NCI-H128 (cell line): Measurements from ENCODE around the gene C6orf52.
"Not testable (repeated sequence)": the region's sequence is repeated elsewhere in the genome, so short reads cannot be mapped to it uniquely, and the experiment has no call there.

ENCODE experiments used
- DNase-seq: peaks from one replicate; lab custom pipeline; 2025; ENCODE audit not compliant: unreplicated experiment; lab: John Stamatoyannopoulos, UW

The C6orf52 gene

DNA sequence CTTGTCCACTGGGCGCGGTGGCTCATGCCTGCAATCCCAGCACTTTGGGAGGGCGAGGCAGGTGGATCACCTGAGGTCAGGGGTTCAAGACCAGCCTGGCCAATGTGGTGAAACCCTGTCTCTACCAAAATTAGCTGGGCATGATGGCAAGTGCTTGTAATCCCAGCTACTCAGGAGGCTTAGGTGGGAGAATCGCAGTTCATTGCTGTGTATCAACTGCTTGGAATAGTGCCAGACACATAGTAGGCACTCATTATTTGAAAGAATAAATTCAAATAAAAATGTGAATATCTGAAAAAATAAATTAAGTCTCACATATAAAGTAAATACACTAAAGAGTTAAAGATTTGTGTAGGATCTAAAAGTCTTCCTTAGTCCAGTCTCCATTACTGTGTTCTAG is 2.2 kb upstream of the C6orf52 start:
- no peak for DNase-seq

DNA sequence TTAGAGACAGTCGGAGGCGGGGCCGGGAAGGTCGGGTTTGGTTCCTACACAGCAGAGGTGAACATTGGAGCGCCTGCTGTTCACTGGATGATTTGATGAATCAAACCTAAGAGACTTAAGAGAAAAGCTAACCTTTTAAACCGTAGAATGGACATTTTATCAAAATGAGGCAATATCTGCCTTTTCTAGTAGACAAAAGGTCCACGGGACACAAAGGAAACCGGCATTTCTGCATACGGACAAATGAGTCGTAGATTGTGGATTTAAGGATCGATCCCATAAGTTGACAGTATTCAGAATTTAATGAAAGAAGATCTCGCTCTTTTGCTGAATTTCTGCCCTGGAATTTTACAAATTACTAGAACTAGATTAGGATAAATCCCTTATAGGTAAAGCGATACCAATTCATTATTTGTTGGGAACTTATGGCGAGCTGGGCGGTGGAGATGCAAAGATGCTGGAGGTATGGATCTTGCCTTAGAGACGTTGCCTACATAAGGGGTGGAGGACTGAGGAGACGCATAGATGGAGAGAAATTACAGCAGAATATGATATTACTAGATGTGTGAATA is 756 bp upstream of the C6orf52 start:
- no peak for DNase-seq

DNA sequence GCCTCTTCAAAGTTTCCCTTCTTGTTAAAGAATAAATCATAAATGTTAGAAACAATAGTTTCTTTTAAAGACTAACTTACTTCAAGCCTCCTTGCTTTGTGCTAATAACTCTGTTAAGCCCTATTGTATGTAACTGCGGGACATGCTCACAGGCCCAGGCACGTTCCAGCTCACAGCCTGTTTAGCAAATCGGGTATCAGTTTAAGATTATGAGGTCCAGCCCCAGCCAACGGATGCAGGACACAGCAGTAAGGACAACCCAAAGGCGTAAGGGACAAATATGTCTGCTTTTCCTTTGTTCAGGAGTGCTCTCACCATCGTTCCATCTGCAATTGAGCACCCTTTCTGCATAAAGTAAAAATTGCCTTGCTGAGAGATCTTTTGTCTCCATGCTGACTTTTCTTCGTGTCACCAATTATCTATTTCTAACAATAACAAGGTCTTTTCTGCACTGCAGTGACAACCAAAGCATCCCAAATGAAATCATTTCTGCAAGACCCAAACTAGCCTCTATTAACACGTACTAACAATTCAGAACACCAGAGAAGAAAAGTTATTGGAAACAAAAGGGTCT is 1.4 kb downstream of the C6orf52 start:
- no peak for DNase-seq

DNA sequence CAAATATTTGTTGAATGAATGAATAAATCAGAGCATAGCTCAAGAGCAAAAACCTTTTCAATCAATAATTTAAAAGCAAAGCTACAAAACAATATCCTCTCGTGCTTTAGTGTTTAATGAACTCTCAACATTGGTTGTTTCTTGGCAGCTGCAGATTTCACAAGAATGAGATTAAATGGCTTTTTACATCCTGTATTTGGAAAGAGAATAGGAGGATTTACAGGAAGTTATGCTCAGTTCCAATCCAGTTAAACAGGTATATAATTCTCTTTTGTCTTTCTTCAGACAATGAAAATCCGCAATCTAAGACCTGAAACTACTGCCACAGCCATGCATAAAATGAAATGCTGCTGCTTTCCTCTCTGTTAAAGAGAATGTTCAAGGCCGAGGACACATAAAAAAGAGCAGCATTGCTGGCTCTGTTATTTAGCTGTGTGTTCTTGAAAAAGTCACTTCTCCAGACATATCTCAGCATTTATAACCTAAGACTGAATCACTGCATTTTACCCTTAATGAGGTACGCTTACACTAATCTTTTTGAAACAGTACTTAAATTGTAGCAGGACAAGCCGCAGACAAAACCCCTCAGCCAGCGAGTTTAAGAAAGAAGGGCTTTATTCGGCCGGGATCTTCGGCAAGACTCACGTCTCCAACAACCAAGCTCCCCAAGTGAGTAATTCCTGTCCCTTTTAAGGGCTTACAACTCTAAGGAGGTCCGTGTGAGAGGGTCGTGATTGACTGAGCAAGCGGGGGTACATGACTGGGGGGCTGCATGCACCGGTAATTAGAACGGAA is 3.6 kb downstream of the C6orf52 start:
- DNase-seq, result peak; percentile 18

DNA sequence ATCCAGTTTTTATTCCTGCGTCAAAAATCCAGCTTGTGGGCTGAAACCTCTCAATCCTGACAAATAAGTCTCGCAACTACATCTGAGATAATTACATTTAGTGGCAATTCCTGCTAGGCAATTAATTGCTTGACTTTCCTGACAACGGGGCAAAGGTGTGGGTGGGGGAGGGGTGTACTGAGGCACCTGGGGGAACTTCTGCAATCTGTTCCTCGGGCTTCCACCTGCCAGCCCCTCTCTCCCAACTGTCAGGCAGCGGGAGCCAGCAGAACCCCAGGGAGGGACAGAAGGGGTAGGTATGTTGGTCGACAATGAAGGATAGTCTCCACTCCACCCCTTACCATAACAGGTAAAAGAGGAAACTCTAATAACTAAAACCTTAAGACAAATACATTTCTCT is 6.8 kb downstream of the C6orf52 start:
- no peak for DNase-seq

DNA sequence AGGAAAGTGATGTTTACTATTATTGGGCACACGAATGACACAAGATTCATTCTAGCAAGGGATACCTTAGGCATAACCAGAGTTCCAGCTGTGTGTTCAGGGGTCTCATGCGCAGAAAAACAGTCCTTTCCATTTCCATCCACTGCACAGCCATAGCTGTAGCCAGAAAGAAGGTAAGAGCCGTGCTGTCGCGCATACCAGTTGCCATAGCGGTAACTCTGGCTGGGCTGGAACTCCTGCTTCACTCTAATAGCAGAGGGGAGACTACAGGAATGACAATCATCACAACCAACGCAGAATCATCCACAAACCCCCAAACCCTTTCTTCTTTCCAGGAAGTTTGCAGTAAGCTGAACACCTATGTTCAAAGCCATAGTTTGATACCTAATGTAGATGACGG is 7.5 kb downstream of the C6orf52 start:
- no peak for DNase-seq

DNA sequence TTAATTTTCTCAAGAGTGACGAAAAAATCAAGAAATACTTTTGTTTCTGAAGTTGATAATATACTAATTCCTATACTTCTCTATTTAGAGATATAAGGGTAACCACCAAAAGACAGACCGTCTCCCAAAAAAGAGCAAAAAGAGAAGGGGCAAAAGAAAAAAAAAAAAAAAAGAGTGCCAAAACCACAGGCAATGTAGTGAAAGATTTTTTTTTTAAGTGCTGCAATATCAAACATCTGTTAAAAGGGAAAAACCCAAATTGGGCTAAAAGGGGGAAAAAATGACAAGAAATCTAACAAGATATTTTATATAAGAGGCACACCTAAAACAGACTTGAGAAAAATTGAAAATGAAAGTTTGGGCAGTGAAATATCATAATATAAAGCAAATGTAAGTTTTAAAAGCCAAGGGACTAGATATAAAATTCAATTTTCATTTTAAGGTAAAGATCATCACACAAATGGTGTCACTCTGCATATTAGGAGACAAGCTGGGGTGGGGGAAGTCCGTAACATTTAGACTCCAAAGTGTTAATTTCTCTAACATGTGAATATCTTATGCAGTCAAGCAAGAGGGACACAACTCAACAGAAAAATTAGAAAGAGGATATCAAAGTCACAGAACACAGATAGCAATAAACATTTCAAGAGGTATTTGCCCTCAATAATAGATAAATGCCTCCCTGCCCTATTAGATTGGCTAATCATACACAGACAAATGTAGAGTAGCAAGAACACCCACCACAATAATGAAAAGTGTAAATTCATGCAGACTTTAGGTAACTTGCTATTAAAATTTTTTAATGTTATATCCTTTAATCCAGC is 9.1 kb downstream of the C6orf52 start:
- DNase-seq, result no peak

DNA sequence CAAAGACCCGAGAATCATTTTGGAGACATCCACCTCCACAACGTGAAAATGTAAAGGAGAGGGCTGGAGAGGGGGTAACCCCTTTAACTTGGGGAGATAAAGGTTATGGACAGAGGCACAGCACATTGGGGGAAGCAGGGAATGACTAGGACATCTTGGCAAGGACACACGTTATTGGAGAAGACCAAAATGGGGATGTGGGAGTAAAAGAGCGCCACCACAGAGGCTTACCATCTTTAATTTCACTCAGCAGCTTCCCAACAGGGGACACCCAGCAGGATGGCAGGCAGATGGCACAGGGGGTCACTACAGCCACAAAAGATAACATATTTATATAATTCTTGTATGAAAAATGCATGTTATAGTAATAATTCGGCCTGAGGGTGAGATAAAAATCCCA is 9.8 kb downstream of the C6orf52 start:
- no peak for DNase-seq

DNA sequence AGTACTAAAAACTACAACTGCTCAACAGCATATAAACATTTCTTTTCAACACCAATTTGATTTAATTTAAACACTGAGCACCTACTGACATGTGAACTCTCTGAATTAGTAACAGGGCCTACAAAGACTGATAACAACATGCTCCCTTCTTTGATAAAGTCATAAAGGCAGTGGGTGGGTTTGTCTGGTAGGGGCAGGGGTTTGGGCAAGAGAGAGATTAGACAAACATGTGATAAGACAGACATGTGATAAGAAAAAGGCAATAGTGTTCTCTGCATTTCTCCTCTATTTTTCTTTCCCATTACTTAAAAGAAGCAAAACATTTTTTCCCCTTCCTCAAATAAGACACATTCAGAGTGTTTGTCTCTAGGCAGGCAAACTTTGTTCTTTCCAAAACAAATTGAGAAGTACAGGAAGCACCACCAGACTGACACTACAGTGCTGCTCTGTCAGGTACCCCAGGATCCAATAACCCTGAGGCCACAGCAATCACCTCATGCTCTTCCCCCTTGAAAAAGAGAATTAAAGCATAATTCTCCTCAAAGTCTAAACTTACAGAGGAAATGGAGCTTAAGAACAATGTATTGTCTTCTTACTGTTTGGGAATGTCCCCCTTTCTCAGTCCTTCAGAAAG is 11.9 kb downstream of the C6orf52 start:
- DNase-seq, result no peak

DNA sequence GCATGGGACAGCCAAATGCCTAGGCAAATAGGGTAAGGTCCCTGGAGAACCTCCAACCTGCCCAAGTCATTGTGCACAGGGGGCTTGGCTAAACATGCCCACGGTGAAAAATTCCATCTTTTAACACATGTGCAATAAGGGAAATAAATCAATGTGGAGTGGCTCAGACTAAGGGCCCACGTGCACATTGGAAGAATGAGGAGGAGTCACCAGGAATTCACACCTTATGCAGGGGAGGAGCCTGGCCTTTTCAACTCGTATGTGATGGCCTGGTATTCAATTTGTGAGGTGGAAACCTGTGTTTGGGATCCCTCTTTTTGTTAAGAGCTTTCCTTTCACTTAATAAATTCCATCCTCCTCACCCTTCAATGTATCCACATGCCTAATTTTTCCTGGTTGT is 12.6 kb downstream of the C6orf52 start:
- no peak for DNase-seq

DNA sequence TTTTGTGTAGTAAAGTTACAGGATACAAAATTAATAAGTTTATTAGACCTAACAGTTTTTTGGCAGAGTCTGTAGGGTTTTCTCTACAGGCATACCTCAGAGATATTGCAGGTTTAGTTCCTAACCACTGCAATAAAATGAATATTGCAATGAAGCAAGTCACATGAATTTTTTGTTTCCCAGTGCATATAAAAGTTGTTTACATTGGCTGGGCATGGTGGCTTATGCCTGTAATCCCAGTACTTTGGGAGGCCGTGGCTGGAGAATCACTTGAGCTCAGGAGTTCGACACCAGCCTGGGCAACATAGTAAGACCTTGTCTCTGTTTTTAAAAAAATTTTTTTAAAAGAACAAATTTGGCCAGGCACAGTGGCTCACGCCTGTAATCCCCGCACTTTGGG is 16.0 kb downstream of the C6orf52 start:
- no peak for DNase-seq

DNA sequence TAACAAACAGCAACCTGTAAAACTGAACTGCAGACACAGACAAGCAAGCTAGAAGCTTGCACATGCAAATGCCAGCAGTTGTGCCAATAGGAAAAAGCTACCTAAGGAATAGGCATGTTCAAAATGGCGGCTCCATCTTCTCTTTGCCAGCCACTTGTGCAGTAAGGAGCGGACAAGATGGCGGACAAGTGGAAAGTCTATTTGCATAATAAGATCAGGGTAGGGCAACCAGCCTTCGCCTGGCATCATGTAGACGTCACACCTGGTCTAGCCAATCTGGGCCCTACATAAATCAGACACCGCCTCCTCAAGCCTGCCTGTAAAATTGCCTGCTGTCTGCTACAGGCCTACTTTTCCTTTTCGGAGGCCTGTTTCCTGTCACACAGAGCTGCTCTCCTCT is 18.0 kb downstream of the C6orf52 start:
- no peak for DNase-seq

DNA sequence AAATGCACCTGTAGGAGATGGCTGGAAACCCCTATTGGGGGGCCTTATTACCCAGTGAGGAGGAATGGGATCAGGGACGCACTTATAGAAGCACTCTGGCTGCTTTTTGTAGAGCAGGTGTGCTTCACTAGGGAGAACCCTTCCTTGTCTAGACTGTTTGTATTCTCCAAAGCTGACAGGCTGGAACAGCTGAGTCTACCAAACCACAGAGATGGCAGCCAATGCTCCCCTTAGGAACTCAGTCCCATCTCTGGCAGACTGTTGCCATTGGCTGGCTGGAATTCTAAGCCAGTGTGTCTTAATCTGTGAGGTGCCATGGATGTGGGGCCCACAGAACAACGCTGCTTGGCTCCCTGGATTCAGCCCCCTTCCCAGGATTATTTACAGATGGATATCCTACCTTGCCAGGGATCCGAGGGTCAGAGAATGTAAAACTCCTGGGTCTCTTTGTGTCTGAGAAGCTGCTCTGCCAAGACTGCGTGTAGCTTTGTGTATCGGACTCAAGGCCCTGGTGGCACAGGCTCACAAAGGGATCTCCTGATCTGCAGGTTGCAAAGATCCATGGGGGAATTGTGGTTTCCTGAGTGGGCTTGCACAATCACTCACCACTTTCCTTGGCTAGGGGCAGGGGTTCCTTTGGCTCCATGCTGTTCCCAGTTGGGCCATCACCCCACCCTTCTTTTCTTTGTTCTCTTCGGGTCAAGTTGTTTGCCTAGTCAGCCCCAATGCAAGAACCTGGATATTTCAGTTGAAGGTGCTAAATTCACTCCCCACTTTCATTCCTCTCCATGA is 26.1 kb downstream of the C6orf52 start:
- no peak for DNase-seq

DNA sequence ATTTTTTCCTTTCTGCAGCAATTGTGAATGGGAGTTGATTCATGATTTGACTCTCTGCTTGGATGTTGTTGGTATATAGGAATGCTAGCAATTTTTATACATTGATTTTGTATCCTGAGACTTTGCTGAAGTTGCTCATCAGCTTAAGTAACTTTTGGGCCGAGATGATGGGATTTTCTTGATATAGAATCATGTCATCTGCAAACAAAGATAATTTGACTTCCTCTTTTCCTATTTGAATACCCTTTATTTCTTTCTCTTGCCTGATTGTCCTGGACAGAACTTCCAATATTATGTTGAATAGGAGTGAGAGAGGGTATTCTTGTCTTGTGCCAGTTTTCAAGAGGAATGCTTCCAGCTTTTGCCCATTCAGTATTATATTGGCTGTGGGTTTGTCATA is 28.8 kb downstream of the C6orf52 start:
- not testable (repeated sequence) for DNase-seq

DNA sequence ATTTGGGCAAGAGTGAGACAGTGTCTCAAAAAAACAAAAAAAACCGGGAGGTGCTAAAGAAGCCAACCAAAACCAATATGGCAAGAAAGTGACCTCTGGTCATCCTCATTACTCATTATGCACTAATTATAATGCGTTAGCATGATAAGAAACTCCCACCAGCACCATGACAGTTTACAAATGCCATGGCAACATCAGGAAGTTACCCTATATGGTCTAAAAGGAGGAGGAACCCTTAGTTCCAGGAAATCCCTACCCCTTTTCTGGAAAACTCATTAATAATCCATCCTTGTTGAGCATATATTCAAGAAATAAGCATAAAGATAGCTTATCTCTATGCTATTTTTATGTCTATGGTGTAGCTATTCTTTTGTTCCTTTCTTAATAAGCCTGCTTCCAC is 31.7 kb downstream of the C6orf52 start:
- DNase-seq, result no peak

DNA sequence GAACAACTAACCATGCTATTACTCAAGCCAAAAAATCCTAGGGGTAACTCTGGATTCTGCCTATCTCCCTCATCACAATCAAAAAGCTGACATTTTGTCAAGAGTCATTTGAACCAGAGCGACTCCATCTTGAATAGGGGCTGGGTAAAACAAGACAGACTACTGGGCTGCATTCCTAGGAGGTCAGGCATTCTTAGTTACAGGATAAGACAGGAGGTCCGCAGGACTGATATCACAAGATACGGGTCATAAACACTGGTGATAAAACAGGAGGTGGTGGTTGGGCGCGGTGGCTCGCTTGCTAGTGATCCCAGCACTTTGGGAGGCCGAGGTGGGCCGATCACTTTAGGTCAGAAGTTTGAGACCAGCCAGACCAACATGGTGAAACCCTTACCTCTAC is 32.2 kb downstream of the C6orf52 start:
- DNase-seq, result no peak

DNA sequence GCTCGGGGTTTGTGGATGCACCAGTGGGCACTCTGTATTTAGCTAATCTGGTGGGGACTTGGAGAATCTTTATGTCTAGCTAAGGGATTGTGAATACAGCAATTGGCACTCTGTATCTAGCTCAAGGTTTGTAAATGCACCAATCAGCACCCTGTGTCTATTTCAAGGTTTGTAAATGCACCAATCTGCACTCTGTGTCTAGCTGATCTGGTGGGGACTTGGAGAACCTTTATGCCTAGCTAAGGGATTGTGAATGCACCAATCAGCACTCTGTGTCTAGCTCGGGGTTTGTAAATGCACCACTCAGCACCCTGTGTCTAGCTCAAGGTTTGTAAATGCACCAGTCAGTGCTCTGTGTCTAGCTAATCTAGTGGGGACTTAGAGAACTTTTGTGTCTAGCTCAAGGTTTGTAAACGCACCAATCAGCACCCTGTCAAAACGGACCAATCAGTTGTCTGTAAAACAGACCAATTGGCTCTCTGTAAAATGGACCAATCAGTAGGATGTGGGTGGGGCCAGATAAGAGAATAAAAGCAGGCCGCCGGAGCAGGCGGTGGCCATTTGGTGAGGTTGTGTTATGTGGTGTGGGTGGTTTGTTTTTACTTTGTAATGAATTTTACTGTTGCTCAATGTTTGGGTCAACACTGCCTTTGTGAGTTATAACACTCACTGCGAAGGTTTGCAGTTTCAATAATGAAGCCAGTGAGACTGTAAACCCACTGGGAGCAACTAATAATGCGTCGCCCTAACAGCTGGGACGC is 33.8 kb downstream of the C6orf52 start:
- DNase-seq, result not testable (repeated sequence)

DNA sequence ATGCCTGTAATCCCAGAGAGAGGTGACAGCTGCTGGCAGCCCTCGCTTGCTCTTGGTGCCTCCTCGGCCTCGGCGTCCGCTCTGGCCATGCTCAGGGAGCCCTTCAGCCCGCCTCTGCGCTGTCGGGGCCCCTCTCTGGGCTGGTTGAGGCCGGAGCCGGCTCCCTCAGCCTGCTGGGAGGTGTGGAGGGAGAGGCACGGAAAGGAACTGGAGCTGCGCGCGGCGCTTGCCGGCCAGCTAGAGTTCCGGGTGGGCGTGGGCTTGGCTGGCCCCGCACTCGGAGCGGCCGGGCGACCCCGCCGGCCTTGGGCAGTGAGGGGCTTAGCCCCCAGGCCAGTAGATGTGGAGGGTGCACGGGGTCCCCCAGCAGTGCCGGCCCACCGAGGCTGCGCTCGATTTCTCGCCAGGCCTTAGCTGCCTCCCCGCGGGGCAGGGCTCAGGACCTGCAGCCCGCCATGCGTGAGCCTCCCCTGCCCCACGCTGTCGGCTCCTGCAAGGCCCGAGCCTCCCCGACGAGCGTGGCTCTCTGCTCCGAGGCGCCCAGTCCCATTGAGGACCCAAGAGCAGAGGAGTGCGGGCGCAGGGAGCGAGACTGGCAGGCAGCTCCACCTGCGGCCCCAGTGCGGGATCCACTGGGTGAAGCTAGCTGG is 34.6 kb downstream of the C6orf52 start:
- DNase-seq, result no peak
